K562 (cell line): Measurements from ENCODE around the gene LRRC57. TPM values are rescaled to one million over a fixed set of nuclear protein-coding genes. Genes with fewer than 3 reads are reported as not detected.
A peak's percentile ranks its signal among the peaks of the same experiment; 100 is the strongest.

Source experiments
- DPF2 ChIP-seq: fragments of 450-650 bp; IDR thresholded peaks from 2 replicates; pipeline ENCODE4 v1.6.1; 2016
- E2F4 ChIP-seq: sonication (generic); formaldehyde crosslinking; IDR thresholded peaks from 2 replicates; pipeline ENCODE4 v1.8.0; 2022; ENCODE audit warnings: mild to moderate bottlenecking, low read depth, missing genetic modification reagents
- FOXK2 ChIP-seq, 2 experiments: fragments of 450-650 bp; IDR thresholded peaks in 1 of 2; conservative IDR thresholded peaks in 1 of 2; 2 replicates each; pipeline ENCODE4 v1.6.1; 2016; ENCODE audit warnings: low read depth in 2 of 2, mild to moderate bottlenecking in 1 of 2
- HDAC2 ChIP-seq: fragments of 450-650 bp; IDR thresholded peaks from 2 replicates; pipeline ENCODE4 v1.6.1; 2016; ENCODE audit warnings: mild to moderate bottlenecking
- KDM2B ChIP-seq: fragments of 250-450 bp; sonication (Bioruptor Pico); IDR thresholded peaks from 2 replicates; pipeline ENCODE4 v1.8.0; 2021; ENCODE audit warnings: mild to moderate bottlenecking, moderate library complexity
- KLF13 ChIP-seq: fragments of 450-650 bp; IDR thresholded peaks from 2 replicates; pipeline ENCODE4 v1.6.1; 2016; ENCODE audit warnings: missing genetic modification characterization, low read depth, mild to moderate bottlenecking, missing compliant biosample characterization, moderate library complexity, borderline replicate concordance
- NRF1 ChIP-seq, 2 experiments: fragments of 450-650 bp; IDR thresholded peaks in 1 of 2; conservative IDR thresholded peaks in 1 of 2; 2 replicates each; pipeline ENCODE4 v1.6.1; 2014; ENCODE audit warnings: mild to moderate bottlenecking in 2 of 2
- PKNOX1 ChIP-seq: fragments of 450-650 bp; IDR thresholded peaks from 2 replicates; pipeline ENCODE4 v1.6.1; 2016
- POLR2B ChIP-seq: fragments of 450-650 bp; IDR thresholded peaks from 2 replicates; pipeline ENCODE4 v1.6.1; 2018; ENCODE audit warnings: low read depth; ENCODE audit not compliant: partially characterized antibody
- POLR2H ChIP-seq: IDR thresholded peaks from 2 replicates; pipeline ENCODE4 v1.6.1; 2016; ENCODE audit warnings: missing genetic modification characterization, low read depth, mild to moderate bottlenecking, control low read depth, missing compliant biosample characterization, moderate library complexity
- RREB1 ChIP-seq: fragments of 250-450 bp; sonication (Bioruptor Pico); IDR thresholded peaks from 2 replicates; pipeline ENCODE4 v1.4.0; 2020
- XRCC4 ChIP-seq: IDR thresholded peaks from one replicate; pipeline ENCODE4 v1.6.1; 2011; ENCODE audit not compliant: insufficient read depth, insufficient read length; ENCODE audit errors: extremely low read depth
- ZNF609 ChIP-seq: sonication (generic); formaldehyde crosslinking; IDR thresholded peaks from 2 replicates; pipeline ENCODE4 v1.8.1; 2023; ENCODE audit warnings: missing genetic modification reagents, mild to moderate bottlenecking, borderline replicate concordance
- polyA plus RNA-seq, 8 experiments: library from polyadenylated mRNA; depleted of rRNA in 4 of 8; stranded (reverse) in 5 of 8; unstranded in 3 of 8; fragments of >200 nt; fragmentation: Nextera tagmentation in 2 of 8; fragmentation: Illumina TruSeq in 1 of 8; extraction: Ambion mirVana in 2 of 8; extraction: Trizol in 1 of 8; gene quantifications; 2 replicates each; pipeline versions ENCODE4 v1.2.1 to v1.2.3, GENCODE V29; 2011 to 2014; ENCODE audit warnings: inconsistent platforms in 1 of 8, missing spikeins in 1 of 8
- total RNA-seq, 7 experiments: library from RNA; depleted of rRNA in 6 of 7; stranded (reverse); fragments of >200 nt in 6 of 7; fragmentation: Illumina TruSeq in 2 of 7; extraction: Trizol in 2 of 7; gene quantifications; 2 replicates each; pipeline versions ENCODE4 v1.2.1 to v1.2.3, GENCODE V29; 2011 to 2021; ENCODE audit warnings: low replicate concordance in 1 of 7

The LRRC57 gene
- total and polyA plus RNA-seq, 9 of the 15 experiments (the other 6 are each of a cell fraction or from before 2014, with no cell fraction given): 3.9 to 20.4 (median 14.8) TPM

- TF ChIP-seq KLF13 (tag): peak; percentile 53; the same call in 1 of the 2 replicates
- TF ChIP-seq XRCC4: no peak
- TF ChIP-seq PKNOX1: peak; percentile 14; the same call in 1 of the 2 replicates
- TF ChIP-seq DPF2: no peak
- TF ChIP-seq NRF1 (conservative IDR thresholded peaks at IDR 0.05 in 1 of 2, IDR thresholded peaks at IDR 0.05 in 1 of 2): peak; percentile 94 to 95
- peak; percentile 51; the same call in 1 of the 2 replicates for TF ChIP-seq KDM2B (CRISPR knock-in tag)
- peak; percentile 78; the same call in 1 of the 2 replicates for TF ChIP-seq E2F4 (CRISPR knock-in tag)
- TF ChIP-seq FOXK2 (conservative IDR thresholded peaks at IDR 0.05 in 1 of 2, IDR thresholded peaks at IDR 0.05 in 1 of 2; ENCODE audit: low read depth in 2 of 2): peak; percentile 59 to 73
- TF ChIP-seq RREB1 (CRISPR knock-in tag): 0 out of 2 replicates have a peak, but pooled peaks have one; percentile 45
- peak; percentile 92; the same call in 1 of the 2 replicates for TF ChIP-seq ZNF609 (CRISPR knock-in tag)
- peak; percentile 58; the same call in 1 of the 2 replicates for TF ChIP-seq POLR2H
- peak; percentile 35 for TF ChIP-seq POLR2B
- TF ChIP-seq HDAC2: peak; percentile 20; the same call in 1 of the 2 replicates
Measured at GRCh38 chr15:42575188-42576039, 26.8 kb upstream of the LRRC57 start, which contains the start of gene STARD9 (continued).
